GM21786 (cell line): Measurements from ENCODE around the gene LMCD1.

Experiments
- ATAC-seq: cut with Tn5 transposase; IDR thresholded peaks from one replicate; pipeline ENCODE4 v1.9.1; 2021; ENCODE audit not compliant: unreplicated experiment

The LMCD1 gene

DNA sequence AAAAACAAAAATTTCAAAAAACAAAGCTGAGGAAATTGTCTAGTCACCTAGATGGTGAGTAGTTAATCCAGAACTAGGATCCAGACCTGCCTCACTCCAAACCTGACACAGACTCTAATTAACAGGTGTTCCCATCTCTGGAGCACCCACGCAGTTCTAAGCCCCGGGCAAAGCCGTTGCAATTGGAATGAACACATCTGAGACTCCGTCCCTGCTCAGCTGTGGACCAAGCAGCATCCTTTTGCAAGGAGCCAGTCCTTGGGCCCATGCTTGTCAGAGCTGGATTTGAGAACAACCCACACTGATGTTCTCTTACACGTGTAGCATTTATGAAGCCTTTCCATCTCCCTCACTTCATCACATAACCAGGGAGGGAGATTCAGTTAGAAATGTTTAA lies 54.8 kb downstream of the LMCD1 start:
- ATAC-seq: no peak

DNA sequence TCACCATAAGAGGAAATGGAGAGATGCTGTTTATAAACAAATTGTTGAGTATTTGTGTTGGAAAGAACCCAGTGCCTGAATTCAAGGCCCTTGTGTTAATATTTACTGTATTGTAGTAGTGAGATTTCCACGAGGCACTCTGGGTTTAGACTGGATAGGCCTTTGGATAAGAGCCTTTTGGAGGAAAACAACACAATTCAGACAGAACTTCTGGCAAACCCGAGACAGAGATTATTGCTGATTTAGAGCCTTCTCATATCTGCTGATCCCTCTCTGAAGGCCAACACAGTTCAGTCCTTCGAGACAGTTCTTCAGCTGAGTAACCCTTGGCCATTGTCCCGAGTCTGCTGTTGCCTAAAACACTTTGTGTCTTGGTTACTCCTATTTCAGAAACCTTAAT lies 55.7 kb downstream of the LMCD1 start:
- ATAC-seq: no peak

DNA sequence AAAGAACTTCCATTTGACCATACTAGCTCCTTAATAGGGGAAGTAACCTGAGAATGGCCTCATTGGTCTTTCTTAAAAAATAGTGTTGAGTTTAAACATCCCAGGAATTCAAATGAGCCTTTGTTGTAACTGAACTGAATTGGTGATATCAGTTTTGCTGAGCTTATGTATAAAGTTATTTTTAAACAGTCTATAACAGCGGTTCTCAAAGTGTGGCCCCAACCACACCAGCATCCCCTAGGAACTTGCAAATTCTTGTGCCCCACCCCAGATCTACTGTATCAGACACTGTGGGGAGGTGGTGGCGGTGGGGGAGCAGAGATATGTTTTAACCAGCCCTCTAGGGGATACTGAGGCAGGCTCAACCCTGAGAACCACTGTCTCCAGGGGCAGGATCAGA lies 57.0 kb downstream of the LMCD1 start:
- ATAC-seq: no peak

DNA sequence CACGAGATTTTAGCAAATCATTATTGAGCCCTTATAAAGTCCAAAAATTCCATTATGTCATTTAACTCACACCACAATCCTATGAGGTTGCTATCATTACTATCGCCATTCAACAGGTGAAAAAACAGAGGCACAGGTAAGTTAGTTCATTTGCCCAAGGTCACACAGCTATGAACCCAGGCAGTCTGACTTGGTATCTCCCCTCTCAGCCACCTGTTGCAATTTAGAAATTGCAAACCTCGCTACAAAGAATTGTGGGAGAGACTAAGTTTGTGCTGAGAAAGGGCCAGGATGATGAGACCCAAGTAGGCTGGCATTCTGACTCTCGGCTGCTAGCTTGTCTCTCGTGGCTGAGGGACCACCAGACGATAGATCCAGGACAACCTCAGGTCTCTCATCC lies 57.7 kb downstream of the LMCD1 start:
- no peak for ATAC-seq

DNA sequence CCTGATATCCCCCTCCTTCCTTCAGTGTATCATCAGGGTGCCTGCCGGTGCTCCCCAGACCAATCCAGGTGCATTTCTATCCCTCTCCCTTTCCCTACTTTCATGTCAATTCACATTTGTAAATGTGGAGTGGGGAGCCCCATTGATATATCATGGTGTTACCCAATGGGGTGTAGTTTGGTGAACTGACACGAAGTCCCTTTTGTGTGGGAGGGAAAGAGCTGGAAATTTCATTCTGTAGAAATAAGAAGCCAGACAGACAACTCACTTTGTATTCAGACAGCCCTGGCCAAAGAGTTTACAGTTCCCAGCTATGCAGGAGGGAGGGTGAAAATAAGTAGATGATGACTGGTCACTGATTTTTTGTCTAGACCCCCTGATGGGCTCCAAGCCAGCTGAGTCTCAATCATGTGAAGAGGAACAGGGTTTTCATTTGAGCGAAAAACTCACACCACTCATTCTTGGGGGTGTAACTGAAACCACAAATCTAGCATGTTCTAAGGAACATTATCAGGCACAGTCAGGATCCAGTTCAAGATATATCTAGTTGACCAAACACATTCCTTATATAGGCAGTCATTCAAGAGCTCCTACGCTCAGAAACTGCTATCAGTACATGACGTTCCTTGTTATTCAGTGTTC lies 58.9 kb downstream of the LMCD1 start:
- no peak for ATAC-seq

DNA sequence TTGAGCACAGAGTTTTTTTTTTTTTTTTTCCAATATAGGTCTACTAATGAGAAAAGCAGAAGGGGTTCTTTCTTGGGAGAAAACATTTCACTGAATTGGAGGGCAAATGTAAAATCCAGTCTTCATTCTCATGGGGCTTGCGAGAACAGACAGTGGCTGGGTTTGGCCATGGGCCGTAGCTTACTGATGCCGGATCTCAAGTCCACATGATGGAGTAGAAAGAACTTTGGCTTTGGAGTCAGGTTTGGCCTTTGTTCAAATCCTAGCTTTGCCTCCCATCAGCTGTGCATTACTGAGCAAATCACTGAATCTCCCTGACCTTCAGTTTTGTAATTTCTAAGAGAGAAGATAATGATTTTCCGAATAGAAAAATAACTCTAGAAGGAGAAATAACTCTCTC lies 59.7 kb downstream of the LMCD1 start:
- ATAC-seq: no peak

DNA sequence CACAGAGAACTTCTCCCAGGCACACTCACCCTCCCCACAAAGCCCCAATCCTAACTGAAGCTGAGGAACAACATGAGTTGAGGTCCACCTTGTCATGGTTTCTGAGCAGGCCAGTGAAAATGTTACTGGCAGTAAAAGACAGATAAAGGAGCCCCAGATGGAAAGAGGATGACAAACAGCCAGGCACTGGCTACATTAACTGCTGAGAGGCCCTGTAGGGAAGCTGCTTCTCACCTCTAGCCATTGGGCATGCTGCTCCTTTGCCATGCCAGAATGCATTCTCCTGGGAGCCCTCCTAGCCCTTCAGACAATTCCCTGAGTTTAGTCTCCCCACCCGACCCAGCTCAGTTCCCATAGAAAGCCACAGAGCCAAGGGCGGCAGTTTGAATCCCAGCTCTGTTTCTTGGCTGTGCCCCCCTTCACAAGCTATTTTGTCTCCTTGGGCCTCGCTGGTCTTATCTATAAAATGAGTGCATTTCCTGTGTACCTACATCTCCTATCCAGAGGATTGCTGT lies 60.5 kb downstream of the LMCD1 start:
- ATAC-seq: no peak

DNA sequence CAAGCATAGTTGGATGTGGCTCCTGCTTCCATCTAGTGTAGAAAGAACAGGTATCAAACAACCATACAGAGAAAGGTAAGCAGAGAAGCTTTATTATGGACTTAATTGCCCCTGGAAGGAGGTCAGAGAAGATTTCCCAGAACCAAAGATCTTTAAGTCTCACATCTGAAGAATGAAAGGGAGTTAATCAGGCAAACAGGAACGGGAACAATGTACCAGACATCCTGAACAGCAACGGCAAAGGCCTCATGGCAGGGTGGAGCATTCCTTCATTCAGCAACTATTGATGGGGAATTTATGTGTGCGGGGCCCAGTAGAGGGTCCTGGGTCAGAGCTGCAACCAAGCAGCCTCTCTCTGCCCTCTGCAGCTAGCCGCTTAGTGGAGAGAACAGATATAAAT lies 61.5 kb downstream of the LMCD1 start:
- ATAC-seq: no peak

DNA sequence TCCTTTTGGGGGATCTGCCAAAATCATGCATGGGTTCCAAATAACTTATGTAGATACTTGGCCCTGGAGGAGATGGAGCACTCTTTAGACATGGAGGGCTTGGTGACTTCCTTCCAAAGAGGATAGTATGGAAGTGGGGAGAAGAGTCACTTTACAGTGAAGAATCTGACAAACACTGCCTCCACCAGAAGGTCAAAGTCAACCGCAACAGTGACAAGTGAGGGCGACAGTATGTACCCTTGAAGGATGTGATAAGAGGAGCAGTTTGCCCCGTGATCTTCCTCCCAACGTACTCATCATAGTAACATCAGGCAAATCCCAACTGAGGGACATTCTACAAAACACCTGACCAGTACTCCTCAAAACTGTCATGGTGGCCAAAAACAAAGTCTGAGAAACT lies 62.0 kb downstream of the LMCD1 start:
- ATAC-seq: no peak

DNA sequence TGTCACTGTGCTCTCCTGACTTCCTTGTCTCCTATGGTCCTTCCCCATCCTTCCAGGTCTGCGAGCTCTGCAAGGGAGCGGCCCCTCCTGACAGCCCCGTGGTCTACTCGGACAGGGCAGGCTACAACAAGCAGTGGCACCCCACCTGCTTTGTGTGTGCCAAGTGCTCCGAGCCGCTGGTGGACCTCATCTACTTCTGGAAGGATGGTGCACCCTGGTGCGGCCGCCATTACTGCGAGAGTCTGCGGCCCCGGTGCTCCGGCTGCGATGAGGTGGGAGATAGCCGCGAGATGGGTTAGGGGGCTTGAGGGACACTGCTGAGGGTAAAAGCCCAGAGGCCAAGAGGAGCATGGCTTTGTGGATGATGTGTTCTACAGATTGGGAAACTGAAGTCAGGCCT lies 63.8 kb downstream of the LMCD1 start:
- no peak for ATAC-seq

DNA sequence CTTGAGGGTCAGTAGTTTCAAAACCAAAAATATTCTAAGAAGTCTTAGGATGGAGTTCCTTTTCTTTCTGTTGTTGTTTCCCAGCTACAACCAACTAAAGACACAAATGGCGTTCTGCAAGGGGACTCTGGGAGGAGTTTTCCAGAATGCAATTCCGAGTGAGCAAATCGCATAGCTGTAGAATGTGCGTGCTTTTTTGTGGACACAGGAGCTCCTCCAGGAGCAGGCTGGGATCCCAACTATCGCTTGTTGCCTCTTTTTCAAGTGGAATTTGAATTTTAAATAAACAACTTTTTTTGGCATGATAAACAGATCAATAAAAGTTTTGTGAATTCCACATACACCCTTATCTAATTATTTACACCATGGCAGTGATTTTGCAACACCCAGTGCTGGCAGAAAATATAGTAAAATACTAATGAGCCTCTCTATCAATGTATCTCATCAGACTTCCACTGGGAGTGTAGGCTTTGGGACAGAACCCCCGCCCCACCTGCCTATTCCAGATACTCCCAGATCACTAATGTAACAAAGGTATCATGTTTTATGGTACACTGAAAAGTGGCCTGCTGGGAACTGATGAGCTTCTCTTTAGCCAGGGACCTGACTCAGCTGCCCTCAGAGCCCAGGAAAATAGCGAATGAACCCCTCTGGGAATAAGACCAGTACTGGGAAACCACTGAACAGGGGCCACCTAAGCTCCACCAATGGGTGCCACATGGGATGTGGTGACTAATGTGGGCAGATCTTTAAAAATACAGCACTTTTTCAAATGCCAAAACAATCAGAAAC lies 66.4 kb downstream of the LMCD1 start:
- no peak for ATAC-seq

DNA sequence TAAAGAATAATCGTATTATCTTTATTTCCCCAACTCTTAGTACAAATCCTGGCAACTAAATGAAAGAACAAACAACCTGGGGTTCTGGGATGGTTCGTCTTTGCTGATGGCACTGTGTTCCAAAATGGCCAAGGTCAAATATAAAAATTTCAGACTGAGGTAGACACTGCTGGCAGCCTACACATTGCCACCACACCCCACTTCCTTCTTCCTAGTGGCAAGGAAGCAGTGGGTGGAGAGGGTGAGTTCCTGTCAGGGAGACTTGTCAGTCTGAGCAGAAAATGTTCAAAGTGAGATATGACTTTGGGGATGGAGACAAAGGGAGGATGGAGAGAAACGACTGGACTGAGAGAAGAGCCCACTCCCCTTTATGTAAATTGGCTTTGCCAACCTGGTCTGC lies 69.6 kb downstream of the LMCD1 start:
- no peak for ATAC-seq

DNA sequence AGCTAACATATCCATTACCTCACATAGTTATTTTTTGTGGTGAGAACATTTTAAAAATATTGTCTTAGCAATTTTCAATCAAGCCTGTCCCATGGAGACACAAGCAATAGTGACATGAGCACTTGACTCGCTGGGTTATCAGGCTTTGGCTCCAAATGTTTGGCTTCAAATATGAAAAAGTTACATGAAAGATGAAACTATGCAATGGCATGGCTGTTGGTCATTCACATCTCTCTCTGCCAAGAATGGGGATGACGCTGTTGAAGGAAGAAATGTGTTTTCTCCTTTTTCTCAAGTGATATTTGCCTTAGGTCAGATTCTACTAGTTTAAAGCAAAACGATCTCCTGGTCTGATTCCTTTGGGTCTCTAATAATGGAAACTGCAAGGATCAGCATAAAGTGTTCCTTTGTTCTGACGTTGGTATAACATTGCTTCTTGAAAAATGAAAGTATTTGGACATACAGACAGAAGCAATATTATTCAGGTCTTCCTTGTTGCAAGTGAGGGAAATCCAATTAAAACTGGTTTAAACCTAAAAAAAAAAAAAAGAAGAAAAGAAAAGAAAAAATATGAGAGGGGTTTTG lies 71.8 kb downstream of the LMCD1 start:
- ATAC-seq: no peak

DNA sequence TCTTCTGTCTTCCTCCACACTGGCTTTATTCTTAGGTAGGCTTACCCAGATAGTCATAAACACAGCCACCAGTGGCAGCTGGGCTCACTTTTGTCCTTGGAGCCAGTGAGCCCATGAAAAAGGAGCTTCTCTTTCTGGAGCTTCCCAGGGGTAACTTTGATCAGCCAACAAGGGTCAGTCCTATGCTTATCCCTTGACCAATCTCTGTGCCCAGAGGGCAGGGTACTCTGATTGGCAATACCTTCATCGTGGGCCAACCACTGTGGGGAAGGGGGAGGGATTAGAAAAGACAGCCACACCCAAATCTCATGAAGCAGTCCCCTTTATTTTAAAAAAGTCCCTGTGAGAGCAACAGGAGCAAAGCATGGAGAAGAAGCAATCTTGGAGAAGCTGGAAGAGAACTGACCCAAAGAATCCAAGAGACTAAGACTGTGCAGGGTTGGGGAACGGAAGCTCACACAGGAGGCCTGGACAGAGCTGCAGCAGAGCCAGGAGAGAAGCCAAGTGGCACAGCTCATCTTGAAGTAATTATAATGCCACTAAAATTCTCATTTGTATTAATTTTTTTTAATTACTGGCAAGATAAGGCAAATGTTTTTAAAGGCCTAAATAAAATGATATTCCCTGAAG lies 72.5 kb downstream of the LMCD1 start:
- no peak for ATAC-seq

DNA sequence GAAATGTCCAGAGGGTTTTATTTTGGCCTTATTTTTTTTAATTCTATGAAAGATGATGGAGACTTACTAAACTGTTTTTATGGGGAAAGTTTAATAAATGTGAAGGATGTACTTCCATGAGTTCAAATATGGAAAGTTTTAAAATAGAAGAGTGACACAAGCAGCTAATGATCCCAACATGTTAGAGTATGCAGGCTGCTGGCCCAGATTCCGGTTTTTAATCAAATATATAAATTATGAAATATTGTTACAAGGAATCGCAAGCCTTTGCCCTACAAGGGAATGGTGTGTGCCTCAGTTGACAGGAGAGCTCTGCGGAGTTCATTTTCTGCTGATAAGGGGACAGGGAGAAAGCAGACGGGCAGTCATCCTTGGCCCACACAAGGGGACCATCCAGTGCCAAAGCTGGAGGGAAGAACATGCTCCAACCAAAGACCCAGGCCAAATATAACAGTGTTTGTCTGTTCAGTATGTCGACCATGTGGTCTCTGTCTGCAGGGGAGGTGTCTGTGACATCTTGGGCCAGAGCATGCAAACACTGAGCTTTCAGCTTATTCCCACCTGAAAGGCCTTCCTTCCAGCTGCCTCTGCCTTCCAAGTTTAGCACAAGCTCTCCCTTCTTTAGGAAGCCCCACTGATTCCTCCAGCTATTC lies 73.2 kb downstream of the LMCD1 start:
- ATAC-seq: no peak

DNA sequence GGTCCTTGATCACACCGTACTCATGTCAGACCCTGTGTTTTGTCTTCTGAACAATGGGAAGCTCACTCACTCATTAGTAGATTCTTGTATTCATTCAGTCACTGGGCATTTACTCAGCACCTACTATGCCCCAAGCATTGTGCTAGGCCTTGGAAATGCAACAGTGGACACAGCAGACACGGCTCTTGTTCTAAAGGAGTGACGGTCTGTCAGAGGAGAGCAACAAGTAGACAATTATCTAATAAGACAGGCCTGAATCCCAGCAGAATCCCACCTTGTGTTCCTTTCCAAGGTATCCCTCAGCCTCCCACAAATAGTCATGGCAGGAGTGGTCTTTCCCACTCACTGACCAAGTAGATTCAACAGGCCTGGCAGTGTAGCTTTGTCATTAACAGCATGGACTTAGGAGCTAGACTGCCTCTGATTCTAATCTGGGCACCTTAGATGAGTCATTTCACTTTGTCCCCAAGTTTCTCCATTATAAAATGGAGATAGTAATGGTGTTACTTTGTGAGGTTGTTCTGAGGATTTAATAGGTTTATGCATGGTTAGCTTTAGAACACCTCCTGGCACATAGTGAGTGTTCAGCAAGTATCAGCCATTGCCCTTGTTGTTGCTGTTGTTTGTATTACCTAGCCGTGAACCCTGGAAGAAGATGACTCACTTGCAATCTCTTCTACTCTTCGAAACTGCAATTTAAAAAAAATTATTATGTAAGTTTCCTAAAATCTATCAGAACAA lies 73.9 kb downstream of the LMCD1 start:
- ATAC-seq: no peak

DNA sequence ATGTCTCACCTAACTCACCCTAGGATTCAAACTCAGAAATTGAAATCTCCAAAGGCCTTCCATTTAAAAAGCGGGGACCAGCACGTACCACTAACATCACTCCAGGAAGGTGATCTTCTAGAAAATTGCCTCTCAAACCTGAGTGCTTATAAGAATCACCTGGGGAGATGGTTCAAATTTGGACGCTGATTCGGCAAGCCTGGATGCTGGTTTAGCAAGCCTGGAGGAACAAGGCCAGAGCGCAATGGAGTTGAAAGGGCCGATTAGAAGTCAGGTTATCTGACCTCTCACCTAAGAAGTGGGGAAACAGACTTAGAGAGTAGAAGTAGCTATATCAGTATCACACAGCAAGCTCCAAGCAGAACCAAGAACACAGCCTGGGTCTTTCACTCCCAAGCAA lies 74.8 kb downstream of the LMCD1 start:
- ATAC-seq: no peak

DNA sequence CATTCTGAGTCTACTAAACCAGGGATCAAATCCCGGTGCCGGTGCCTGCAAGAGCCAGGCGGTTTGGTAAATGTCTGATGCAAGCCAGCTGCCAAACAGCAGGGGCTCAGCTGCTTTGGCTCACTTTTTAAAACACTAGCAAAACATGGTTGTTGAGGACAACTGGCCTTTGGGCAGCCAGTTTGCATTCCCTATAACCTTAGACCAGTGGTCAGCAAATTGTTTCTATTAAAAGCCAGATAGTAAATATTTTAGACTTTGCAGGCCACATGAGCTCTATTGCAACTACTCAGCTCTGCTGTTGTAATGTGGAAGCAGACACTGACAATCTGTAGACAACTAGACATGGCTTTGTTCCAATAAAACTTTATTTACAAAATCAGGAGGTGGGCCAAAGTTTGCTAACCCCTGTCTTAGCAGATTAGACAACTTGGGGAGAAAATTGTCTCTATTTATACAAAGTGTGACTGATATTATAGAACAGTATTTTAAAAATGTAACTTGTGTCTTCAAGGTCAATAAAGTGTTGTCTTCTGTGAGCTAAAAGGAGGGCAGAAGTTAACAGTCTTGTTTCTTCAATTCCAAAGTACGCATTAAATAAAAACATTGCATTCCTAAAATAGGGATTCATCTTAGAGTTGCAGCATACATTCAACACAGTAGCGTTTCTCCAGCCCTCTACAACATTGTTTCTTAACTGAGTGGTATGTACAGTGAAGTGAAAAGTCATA lies 75.4 kb downstream of the LMCD1 start:
- no peak for ATAC-seq

DNA sequence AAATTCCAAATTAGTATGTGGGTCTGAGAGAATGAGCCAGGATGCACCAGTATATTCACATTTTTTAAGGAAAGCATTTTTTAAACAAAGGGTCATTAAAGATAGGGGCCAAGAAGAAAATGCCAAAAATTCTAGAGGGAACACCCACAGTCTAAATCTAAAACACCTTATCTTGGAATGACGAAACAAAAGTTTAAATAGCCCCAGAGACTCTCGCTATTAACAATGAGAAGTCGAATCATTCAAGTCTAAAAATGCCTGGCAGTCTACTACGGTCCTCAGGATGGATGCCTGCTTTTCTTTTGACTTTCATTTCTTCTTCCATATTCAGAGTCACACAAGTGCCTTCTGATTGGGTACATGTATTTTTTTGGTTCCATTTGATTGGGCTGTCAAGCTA lies 76.7 kb downstream of the LMCD1 start:
- ATAC-seq: no peak

DNA sequence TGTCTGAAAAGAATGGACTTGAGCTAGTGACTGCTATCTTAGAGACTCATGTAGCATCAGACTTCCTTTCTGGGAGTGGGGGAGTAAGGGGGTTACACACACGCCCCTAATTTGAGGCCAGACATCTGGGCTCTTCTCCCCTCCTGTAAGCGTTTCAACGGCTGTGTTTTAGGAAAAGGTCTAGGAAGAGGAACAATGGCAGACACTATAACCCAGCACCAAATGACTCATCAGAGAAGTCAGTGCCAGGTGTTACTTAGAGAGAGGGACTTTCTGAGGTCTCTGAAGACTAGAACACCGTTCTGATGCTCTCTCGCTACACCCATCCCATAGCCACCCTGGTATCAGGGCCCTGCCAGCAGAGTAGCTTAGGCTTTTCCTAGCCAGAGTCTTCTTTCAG lies 77.5 kb downstream of the LMCD1 start:
- peak; percentile 99 for ATAC-seq
